HCT116 (cell line): Measurements from ENCODE around the gene CSK.

Experiments
- EGR1 ChIP-seq: IDR thresholded peaks from 2 replicates; pipeline ENCODE4 v1.6.1; 2012; ENCODE audit warnings: low read depth
- EZH2 ChIP-seq: fragments of 200-600 bp; sonication (generic); IDR thresholded peaks from 2 replicates; pipeline ENCODE4 v1.6.1; 2017; ENCODE audit warnings: antibody characterized with exemption, mixed run types
- POLR2A ChIP-seq: IDR thresholded peaks from 2 replicates; pipeline ENCODE4 v1.7.0; 2011; ENCODE audit warnings: borderline replicate concordance; ENCODE audit not compliant: insufficient read depth, insufficient read length; ENCODE audit errors: extremely low read depth
- POLR2AphosphoS5 ChIP-seq: IDR thresholded peaks from 2 replicates; pipeline ENCODE4 v1.6.1; 2011; ENCODE audit warnings: mild to moderate bottlenecking, low read depth, low read length, moderate library complexity
- RAD21 ChIP-seq: IDR thresholded peaks from 2 replicates; pipeline ENCODE4 v1.6.1; 2012; ENCODE audit warnings: low read depth, mild to moderate bottlenecking
- SP1 ChIP-seq: IDR thresholded peaks from 2 replicates; pipeline ENCODE4 v1.6.1; 2012; ENCODE audit warnings: low read depth
- ZFX ChIP-seq: fragments of 450-650 bp; IDR thresholded peaks from 2 replicates; pipeline ENCODE4 v1.6.1; 2017
- ZNF274 ChIP-seq: fragments of 200-500 bp; sonication (Bioruptor generic); IDR thresholded peaks from 2 replicates; pipeline ENCODE4 v1.6.1; 2014; ENCODE audit warnings: mild to moderate bottlenecking, low read depth, low read length, inconsistent platforms
- TF ChIP-seq, protein P1 (sequence below), 3 experiments: fragments of 200-600 bp in 1 of 3; sonication (generic) in 1 of 3; IDR thresholded peaks in 2 of 3; conservative IDR thresholded peaks in 1 of 3; 2 replicates each; pipeline ENCODE4 v1.5.1; 2012 to 2017; ENCODE audit warnings: low read depth in 2 of 3, low read length in 2 of 3, antibody characterized with exemption in 1 of 3, borderline replicate concordance in 1 of 3, control low read depth in 1 of 3, mild to moderate bottlenecking in 1 of 3, mixed read lengths in 1 of 3, mixed run types in 1 of 3, moderate library complexity in 1 of 3; ENCODE audit not compliant: insufficient read depth in 1 of 3
- TF ChIP-seq, protein P2 (sequence below): IDR thresholded peaks from 2 replicates; pipeline ENCODE4 v1.6.1; 2012; ENCODE audit warnings: low read depth
- TF ChIP-seq, protein P3 (sequence below): IDR thresholded peaks from 2 replicates; pipeline ENCODE4 v1.6.1; 2012

DNA sequence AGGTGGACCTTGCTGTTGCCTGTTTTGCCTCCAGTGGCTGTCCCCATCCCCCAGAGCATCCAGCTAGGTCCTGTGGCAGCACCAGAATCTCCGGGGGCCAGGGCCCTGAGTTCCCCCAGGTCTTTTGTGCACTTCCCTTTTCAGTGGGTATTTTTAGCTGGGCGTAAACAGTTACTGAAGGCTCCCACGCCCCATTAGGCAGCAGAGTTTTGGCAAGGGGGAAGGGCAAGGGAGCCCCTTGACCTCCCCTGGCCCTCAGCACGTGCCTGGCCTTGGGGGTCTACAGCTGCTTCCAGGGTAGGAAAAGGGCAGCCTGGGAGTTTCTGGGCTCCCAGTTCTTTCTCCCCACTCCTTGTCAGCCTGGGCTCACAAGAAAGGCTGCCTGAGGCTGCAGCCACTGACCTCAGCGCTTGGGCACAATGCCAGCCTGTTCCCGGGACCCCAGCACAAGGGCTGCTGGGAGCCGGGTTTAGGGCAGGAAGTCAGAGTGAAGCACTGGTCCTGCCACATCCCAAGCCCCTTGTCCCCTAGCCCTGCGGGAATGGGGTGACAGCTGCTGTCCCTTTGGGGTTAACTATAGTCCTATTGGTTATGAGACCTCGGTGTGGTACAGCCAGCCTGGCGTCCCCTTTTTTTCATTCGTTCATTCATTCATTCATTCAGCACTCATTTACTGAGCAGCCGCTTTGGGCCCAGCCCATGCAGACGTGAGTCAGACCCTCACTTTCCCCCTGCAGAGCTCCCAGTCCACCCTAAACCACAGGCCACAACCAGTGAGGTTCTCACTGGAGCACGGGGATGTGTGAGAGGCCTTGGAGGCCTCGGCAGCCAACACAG is 8.4 kb downstream of the CSK start:
- TF ChIP-seq, protein P1, sequence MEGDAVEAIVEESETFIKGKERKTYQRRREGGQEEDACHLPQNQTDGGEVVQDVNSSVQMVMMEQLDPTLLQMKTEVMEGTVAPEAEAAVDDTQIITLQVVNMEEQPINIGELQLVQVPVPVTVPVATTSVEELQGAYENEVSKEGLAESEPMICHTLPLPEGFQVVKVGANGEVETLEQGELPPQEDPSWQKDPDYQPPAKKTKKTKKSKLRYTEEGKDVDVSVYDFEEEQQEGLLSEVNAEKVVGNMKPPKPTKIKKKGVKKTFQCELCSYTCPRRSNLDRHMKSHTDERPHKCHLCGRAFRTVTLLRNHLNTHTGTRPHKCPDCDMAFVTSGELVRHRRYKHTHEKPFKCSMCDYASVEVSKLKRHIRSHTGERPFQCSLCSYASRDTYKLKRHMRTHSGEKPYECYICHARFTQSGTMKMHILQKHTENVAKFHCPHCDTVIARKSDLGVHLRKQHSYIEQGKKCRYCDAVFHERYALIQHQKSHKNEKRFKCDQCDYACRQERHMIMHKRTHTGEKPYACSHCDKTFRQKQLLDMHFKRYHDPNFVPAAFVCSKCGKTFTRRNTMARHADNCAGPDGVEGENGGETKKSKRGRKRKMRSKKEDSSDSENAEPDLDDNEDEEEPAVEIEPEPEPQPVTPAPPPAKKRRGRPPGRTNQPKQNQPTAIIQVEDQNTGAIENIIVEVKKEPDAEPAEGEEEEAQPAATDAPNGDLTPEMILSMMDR (IDR thresholded peaks at IDR 0.05 in 2 of 3, conservative IDR thresholded peaks at IDR 0.05 in 1 of 3; ENCODE audit: borderline replicate concordance in 1 of 3, insufficient read depth in 1 of 3, low read depth in 2 of 3, low read length in 2 of 3), result no peak
- no peak for TF ChIP-seq ZNF274
- TF ChIP-seq SP1, result no peak
- TF ChIP-seq, protein P2, sequence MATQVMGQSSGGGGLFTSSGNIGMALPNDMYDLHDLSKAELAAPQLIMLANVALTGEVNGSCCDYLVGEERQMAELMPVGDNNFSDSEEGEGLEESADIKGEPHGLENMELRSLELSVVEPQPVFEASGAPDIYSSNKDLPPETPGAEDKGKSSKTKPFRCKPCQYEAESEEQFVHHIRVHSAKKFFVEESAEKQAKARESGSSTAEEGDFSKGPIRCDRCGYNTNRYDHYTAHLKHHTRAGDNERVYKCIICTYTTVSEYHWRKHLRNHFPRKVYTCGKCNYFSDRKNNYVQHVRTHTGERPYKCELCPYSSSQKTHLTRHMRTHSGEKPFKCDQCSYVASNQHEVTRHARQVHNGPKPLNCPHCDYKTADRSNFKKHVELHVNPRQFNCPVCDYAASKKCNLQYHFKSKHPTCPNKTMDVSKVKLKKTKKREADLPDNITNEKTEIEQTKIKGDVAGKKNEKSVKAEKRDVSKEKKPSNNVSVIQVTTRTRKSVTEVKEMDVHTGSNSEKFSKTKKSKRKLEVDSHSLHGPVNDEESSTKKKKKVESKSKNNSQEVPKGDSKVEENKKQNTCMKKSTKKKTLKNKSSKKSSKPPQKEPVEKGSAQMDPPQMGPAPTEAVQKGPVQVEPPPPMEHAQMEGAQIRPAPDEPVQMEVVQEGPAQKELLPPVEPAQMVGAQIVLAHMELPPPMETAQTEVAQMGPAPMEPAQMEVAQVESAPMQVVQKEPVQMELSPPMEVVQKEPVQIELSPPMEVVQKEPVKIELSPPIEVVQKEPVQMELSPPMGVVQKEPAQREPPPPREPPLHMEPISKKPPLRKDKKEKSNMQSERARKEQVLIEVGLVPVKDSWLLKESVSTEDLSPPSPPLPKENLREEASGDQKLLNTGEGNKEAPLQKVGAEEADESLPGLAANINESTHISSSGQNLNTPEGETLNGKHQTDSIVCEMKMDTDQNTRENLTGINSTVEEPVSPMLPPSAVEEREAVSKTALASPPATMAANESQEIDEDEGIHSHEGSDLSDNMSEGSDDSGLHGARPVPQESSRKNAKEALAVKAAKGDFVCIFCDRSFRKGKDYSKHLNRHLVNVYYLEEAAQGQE, result no peak
- TF ChIP-seq EZH2, result no peak
- no peak for TF ChIP-seq ZFX
- TF ChIP-seq POLR2AphosphoS5, result no peak
- TF ChIP-seq POLR2A, result no peak
- TF ChIP-seq, protein P3, sequence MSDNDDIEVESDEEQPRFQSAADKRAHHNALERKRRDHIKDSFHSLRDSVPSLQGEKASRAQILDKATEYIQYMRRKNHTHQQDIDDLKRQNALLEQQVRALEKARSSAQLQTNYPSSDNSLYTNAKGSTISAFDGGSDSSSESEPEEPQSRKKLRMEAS, result no peak
- no peak for TF ChIP-seq RAD21
- no peak for TF ChIP-seq EGR1
